Central memory CD4-positive, alpha-beta T cell (primary cell): Measurements from ENCODE around the gene ZFX.
"Not testable (repeated sequence)": the region's sequence is repeated elsewhere in the genome, so short reads cannot be mapped to it uniquely, and the experiment has no call there.

Experiments
- DNase-seq: peaks from one replicate; pipeline ENCODE4 v3.0.0; 2022
- total RNA-seq, 3 experiments: gene quantifications; one replicate each; lab custom pipeline; 2026; lab: John Stamatoyannopoulos, UW

Gene ZFX
- 79.2 to 132 (median 82.6) reads per million in 3 experiments for total RNA-seq

DNA sequence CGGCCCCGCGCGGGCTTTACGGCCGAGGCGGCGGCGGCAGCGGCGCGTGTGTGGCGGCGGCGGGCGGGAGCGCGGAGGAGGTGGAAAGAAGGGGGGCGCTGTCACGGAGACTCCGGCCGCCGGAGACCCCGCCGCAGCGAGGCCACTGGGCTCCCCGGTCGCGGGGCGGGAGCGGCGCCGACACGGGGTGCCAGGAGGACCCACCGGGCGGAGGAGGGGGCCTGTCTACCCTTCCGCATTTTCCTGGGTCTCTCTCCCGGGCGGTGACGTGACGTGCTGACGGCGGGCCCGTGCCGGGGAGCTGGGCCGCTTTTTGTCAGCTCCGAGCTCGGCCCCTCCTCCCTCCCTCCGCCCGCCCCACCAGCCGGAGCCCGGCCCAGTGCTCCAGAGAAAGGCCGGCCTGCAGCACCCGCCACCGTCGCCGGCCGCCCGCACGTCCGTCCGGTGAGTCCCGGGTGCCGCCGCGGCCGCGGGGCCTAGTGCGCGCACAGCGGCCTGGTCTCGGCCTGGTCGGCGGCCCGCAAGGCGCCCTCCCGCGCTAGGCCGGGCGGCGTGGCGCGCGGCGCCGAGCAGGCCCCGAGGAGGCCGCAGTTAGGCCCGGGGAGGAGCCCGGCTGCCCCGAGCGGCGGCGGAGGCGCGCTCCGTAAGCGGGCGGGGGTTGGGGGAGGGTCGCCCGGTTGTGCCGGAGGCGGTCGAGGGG is at the start of gene ZFX:
Gene ZFX (plus strand): TSS at position 379 of the 700 bp plus-strand sequence. CDS start 23,014 bp downstream, outside the sequence.
- DNase-seq: peak; percentile 77

- no peak for DNase-seq
Measured at GRCh38 chrX:24100713-24101112, 48.8 kb upstream of the ZFX start.

GRCh38 chrX:24110069-24110468 is 39.5 kb upstream of the ZFX start:
- DNase-seq: no peak

GRCh38 chrX:24113181-24113580 is 36.3 kb upstream of the ZFX start:
- DNase-seq: no peak

DNA sequence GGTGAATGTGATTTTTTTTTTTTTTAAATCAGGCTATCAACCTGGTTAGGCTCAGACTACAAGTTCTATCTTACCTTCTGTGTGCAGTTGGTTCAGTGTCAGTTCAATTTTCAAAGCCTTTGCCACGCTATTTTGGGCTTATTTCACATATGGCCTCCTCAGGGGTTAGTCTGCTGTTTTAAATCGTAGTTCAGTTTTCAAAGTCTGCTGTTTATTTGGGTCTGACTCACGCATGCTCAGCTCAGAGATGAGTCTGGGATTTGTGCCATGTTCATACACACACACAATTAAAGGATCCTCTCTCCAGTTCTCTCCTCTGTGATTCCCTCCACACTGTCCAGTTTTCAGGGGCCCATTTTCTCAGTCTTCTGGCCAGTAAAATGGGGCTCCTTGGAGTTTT is 32.3 kb upstream of the ZFX start:
- DNase-seq: no peak

- DNase-seq: no peak
Measured at GRCh38 chrX:24124244-24124799, 25.2 kb upstream of the ZFX start.

DNA sequence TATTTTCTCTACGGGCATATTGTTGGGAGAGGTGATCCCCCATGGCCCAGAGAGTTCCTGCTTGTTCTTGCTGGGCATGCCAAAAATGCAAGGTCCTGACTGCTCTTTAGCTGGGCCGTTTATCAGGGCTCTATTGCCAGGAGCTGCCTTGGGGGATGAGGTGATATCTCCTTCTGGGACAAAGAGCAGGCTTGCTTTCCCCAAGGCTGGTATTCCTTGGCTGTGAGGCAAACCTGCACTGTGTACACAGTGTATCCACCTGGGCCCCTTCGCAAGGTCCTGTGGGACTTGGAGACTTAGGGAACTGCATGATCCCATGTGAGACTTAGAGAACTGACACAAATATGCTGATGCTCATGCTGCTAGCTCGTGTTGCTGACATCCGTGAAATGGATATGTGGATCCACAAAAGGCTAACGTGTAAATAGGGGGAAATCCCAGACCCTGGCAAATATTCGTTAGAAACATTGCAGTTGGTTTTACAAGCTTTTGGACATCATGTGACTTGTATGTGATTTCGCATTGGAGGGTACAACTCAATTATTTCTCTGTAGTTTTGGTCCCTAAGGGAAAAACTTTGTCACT is 24.4 kb upstream of the ZFX start:
- no peak for DNase-seq

- no peak for DNase-seq
Measured at GRCh38 chrX:24131476-24131875, 18.1 kb upstream of the ZFX start.

- no peak for DNase-seq
Measured at GRCh38 chrX:24133312-24133711, 16.2 kb upstream of the ZFX start.

- not testable (repeated sequence) for DNase-seq
Measured at GRCh38 chrX:24135768-24136167, 13.8 kb upstream of the ZFX start.

DNA sequence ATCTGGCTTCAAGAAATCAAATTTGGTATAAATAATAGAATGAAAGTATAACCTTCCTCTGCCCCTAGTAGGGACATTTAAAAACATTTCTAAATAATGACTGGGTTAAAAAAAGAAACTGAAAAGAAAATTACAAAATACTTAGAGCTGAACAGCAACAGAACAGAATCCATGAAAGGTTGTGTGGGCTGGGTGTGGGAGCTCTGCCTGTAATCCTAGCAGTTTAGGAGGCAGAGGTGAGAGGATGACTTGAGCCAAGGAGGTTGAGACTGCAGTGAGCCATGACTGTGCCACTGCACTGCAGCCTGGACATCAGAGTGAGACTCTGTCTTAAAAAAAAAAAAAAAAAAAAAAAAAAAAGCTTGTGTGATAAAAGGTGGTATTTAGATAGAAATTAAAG is 12.3 kb upstream of the ZFX start:
- no peak for DNase-seq

DNA sequence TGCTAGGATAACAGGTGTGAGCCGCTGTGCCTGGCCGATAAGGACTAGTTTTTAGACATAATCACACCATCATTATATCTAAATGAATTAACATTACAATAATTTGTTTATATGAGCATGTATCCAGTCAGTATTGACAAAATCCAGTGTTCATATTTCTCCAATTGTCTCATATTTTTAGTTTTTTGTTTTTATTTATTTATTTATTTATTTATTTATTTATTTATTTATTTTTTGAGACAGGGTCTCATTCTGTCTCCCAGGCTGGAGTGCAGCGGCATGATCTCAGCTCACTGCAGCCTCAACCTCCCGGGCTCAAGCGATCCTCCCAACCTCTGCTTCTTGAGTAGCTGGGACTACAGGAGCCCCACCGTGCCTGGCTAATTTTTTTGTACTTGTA is 5.5 kb upstream of the ZFX start:
- not testable (repeated sequence) for DNase-seq

- DNase-seq: no peak
Measured at GRCh38 chrX:24144528-24144927, 5.0 kb upstream of the ZFX start.

DNA sequence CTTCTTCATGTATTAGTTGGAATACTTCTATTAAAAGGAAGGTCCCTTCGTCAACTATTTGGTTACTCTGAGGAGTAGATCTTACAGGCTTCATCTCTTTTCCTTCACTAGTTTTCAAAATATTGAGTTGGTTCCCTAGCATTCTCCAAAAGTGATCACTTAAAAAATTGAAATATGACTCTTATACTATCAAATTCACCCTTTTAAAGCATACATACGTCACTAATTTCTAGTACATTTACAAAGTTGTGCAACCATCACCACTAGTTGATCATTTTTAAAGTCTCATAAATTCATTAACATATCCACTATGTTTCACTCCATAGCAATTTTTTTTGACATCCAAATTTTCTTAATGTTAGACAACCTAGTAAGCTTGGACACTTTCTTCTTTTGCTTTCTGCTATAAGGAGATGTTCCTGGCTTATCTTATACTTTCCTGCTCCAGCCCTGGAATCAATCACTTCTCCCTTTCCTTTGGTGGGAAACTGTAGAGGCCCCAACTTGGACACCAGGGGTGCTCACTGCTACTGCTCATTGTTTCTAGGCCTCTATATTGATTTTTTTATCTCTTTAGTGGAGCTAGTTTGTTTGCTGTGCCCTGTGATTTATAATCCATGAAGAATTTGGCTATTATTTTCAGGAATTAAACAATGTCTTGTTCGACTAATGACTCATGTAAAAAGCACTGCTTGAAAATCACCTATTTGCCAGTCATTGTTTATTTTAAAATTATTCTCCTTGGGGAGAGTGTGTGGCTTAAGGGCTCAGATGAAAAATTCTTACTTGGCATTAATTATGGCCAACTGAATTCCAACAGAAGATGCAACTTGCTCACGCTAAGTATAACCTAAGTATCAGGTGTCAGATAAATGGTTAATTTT is 4.0 kb upstream of the ZFX start:
- DNase-seq: no peak

DNA sequence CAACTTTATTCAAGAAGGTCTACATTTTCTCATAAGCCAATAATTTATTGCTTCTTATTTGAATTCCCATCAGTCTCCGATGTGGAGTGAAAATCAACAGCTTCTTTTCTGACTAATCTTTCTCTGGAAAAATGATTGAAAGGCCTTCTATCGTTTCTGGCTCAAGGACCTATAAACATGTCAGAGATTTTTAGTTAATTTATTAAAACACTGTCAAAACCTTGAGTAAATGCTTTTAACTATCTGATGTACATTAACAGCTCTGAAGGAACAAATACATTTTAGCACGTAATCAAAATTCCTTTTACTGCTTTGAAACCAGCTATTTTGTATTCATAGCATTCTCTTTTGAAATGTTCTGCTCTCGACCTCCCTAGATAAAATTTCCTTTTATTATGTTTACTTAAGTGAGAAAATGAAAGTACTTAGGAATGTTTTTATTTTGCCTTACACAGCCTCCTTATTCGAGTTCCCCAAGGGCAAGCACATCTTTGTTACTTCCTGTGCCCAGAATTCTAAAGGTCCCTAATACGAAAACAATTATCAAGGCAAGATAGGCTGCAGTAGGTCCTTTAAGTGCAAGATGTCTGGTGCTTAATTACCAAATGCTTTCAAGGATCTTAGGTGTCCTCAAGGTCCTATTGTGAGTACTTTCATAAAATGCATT is 3.1 kb upstream of the ZFX start:
- no peak for DNase-seq

DNA sequence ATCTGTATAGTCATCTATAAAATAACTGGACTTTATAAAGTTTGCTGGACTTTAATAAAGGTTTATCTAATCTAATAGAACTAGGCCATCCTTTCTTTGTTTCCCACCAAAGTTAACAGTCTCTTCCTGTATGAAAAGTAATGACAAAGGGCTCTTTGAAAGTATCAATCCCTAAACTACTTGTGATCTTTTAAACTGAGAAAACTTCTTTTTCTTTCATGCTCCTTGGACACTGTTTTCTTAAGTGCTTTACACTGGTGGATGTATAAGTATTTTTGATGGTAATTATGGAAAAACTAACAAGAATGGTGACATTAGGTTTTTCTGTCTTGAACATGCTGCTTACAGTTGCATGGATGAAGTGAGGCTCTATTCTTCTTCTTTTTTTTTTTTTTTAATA is 2.4 kb upstream of the ZFX start:
- DNase-seq: no peak

DNA sequence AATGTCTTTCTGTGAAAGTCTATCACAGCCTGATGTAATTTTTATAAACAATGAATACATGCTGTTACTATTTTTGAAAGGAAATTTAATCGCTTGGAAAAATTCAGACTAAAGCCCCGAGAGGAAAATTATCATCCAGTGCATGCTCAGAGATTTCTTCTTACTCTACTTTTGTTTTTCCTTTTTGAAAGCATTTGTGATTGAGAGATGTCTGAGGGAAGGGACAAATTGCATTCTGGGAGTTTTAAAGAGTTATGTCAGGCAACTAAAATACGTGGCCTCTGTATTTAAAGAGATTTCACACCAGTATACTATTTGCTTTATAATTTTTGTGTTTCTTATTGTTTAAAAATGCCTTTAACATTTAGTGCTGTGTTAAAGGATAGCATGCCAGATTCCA is 1.4 kb upstream of the ZFX start:
- peak; percentile 22 for DNase-seq

DNA sequence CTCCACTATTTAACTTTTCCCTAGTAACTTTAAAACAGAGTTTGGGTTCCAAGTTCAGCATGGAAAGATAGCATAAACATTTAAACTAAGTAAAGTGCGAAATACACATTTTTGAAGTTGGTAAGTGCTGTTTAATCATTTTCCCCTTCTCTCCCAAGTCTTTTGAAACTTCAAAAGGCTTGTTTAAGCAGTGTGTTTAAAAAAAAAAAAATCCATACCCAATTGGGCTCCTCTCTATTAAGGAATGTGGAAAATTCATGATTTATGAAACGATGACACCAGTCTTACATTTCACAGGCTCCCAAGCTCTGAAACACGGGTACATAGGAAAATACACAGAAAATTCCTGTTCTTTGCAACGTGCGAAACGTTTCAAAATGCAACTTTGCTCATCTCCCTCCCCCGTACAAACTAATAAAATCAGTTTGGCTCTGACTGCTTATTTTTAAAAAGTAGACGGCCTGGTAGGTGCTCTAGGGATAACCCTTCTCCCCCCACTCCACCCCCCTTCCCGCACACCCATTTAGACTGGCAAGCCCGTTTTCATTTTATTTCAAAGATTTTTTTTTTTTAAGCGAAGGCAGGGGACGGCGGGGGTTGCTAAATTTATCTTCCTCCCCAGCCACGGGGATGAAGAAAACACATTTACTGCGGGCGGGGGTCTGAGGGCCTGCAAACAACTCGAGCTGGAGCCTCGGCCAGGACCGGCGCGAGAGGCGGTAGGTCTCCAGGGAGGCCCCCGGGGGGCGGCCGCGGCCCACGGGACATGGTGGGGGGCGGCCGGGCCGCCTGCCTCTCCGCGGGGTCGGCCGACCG is 786 bp upstream of the ZFX start:
- DNase-seq: no peak

DNA sequence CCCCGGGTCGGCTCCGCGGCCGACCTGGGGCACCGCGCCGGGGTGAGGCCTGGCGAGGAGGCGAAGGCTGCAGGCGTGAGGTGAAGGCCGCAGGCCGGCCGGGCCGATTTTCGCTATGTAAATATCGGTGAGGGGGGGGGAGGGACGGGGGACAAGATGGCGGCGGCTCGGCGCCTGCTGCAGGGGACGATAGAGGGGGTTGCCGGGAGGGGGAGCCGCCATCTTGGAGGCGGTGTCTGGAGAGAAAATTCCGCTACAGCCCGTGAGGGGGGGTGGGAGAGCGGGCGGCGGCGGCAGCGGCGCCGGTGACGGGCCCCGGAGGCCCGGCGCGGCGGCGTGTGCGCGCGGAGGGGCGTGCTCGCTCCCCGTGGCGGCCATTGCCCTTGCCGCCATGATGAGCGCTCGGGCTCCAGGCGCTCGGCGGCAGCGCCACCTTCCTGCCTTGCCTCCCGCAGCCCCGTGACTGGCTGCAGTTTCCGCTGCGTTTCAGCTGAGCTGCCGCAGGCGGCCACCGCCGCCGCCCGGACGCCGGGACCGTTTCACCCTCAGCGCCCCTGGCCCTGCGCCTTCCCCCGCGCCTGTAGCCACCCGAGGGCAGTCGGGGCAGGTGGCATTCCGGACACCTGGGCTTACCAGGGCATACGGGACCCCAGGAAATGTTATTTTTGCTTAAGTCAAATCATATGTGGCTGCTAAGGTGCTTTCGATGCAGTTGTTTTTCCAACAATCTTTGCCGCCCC is 692 bp downstream of the ZFX start:
- peak; percentile 94 for DNase-seq

DNA sequence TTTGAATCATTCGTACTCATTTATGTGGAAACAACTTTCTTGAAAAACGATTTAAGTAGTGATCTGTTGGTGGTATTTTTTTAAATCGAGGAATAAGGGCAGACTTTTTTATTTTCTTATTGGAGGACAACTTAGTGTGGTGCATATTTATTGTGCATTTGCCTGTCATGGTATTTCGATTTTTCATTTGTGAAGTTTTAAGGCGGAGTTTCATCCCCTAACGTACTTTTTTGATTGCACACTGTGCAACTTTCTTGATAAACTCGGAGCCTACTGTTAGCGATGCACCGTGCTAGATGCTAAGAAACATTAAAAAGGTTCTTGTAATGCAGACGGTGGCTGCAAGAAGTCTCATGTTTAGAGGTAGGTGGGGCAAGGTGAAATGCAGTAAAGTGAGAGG is 1.4 kb downstream of the ZFX start:
- peak; percentile 9 for DNase-seq

- DNase-seq: no peak
Measured at GRCh38 chrX:24151513-24151912, 2.0 kb downstream of the ZFX start.
